Measurements from ENCODE around the gene USP53. TPM values are rescaled to one million over a fixed set of nuclear protein-coding genes. Genes with fewer than 3 reads are reported as not detected.

Gene USP53
- total and polyA plus RNA-seq, 2 of the 13 experiments (the other 11 are each of a cell fraction or from before 2014, with no cell fraction given), result 5.3 to 8.1 TPM

DNA sequence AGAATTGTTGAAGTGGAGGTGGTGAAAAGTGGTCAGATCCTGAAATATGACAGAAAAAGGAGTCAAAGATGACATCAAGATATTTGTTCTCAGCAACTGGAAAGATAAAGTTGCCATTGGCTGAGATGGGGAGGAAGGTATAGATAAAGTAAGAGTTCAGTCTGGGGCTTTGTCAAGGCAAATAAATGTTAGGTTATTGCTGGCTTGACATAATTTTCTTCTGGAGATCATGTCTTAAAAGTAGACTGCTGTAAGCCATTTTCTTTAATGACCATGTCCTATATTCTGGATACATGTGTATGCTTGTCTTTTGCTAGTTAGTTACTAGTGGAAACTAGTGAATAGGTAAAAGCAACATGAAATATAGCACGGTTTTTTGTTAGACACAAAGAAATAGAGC is 5.6 kb downstream of the USP53 start:
- BruUV-seq (replicated peaks), result no TSS peak
- in situ Hi-C loops (cut with HindIII; ENCODE audit: extremely low pct_ligation_motif_present, low pct_unique_long_range_greater_than_20kb), result loop anchor here (10.0 kb wide), 1 partner anchor 173 kb away; no protein-coding TSS in a partner anchor
- POLR2A ChIA-PET, result no interaction called here
- TF ChIP-seq MAFF (IDR thresholded peaks at IDR 0.05; ENCODE audit: low read depth, low read length) (0 out of 2 replicates have a peak, but pooled peaks have one; percentile 1), MAFK (conservative IDR thresholded peaks at IDR 0.05 in 1 of 2, IDR thresholded peaks at IDR 0.05 in 1 of 2; ENCODE audit: low read length in 2 of 2) (peak in 1 of 2 experiments; percentile 30; a peak in 2 of 4 replicates), ZNF563 (CRISPR knock-in tag; IDR thresholded peaks at IDR 0.05) (no peak)
- H3K4me1 ChIP-seq (ENCODE audit: insufficient read depth, low read length), result peaks cover 11% of the 10 kb centered on the region
- H3K27me3 ChIP-seq (ENCODE audit: control insufficient read depth in 1 of 2, insufficient read depth in 2 of 2, low read length in 2 of 2), result no peaks in the 10 kb centered on the region
- DNase-seq (ENCODE audit: low spot score), result no peak
- H3K4me2 ChIP-seq (ENCODE audit: low read depth, low read length), result no peak overlapping the region
- no peaks in the 10 kb centered on the region for H3K9me3 ChIP-seq (ENCODE audit: low read length)
- no peak overlapping the region for H3K27ac ChIP-seq (ENCODE audit: extremely low read length, insufficient read depth, low read length)
- no peak overlapping the region for H3K9ac ChIP-seq (ENCODE audit: insufficient read depth, low read depth, low read length)
- intact Hi-C loops (cut with micrococcal nuclease; ENCODE audit: unreplicated experiment), result loop anchor here (10.0 kb wide), 1 partner anchor 237 kb away; no protein-coding TSS in a partner anchor
- peaks cover 31% of the 10 kb centered on the region for H3K79me2 ChIP-seq (ENCODE audit: insufficient read depth, low read length)
- no peak overlapping the region for H2AFZ ChIP-seq (ENCODE audit: low read length)
- H4K20me1 ChIP-seq (ENCODE audit: insufficient read depth, low read length), result no peaks in the 10 kb centered on the region
- ATAC-seq, result no peak
- no peak overlapping the region for H3K4me3 ChIP-seq (replicated peaks in 1 of 3; ENCODE audit: insufficient read depth in 1 of 3, low read depth in 2 of 3, low read length in 3 of 3)
- CTCF ChIA-PET (ENCODE audit: low intra/inter-chr PET ratio, low total read pairs), result no interaction called here
- 93% methylated on average over 1 of the region's 1 CpG for WGBS (ENCODE audit: low lambda C conversion rate)
- FAIRE-seq, result no peak
- H3K36me3 ChIP-seq (replicated peaks in 1 of 2; ENCODE audit: control insufficient read depth in 1 of 2, insufficient read depth in 2 of 2, low read length in 2 of 2), result peaks cover 5 to 25% of the 10 kb centered on the region in 2 experiments

GRCh38 chr4:119221412-119221811 is 8.9 kb downstream of the USP53 start:
- intact Hi-C loops (cut with micrococcal nuclease; ENCODE audit: unreplicated experiment) (no loop called here), in situ Hi-C loops (cut with HindIII; ENCODE audit: extremely low pct_ligation_motif_present, low pct_unique_long_range_greater_than_20kb) (no loop called here)
- H3K9me3 ChIP-seq (ENCODE audit: low read length), result no peaks in the 10 kb centered on the region
- peaks cover 5 to 30% of the 10 kb centered on the region in 2 experiments for H3K36me3 ChIP-seq (replicated peaks in 1 of 2; ENCODE audit: control insufficient read depth in 1 of 2, insufficient read depth in 2 of 2, low read length in 2 of 2)
- H3K27ac ChIP-seq (ENCODE audit: extremely low read length, insufficient read depth, low read length), result no peak overlapping the region
- ChIA-PET POLR2A (interaction anchor here (1.5 kb wide), 1 partner anchor 8 kb away, joined by 4 read pairs; no protein-coding TSS in a partner anchor), CTCF (ENCODE audit: low intra/inter-chr PET ratio, low total read pairs) (no interaction called here)
- no TSS peak for BruUV-seq (replicated peaks)
- H2AFZ ChIP-seq (ENCODE audit: low read length), result no peak overlapping the region
- H3K9ac ChIP-seq (ENCODE audit: insufficient read depth, low read depth, low read length), result no peak overlapping the region
- ATAC-seq (no peak), DNase-seq (ENCODE audit: low spot score) (no peak), FAIRE-seq (no peak)
- H3K4me3 ChIP-seq (replicated peaks in 1 of 3; ENCODE audit: insufficient read depth in 1 of 3, low read depth in 2 of 3, low read length in 3 of 3), result no peak overlapping the region
- no peak for TF ChIP-seq ZNF879 (CRISPR knock-in tag; IDR thresholded peaks at IDR 0.05)
- TF ChIP-seq, protein P1, sequence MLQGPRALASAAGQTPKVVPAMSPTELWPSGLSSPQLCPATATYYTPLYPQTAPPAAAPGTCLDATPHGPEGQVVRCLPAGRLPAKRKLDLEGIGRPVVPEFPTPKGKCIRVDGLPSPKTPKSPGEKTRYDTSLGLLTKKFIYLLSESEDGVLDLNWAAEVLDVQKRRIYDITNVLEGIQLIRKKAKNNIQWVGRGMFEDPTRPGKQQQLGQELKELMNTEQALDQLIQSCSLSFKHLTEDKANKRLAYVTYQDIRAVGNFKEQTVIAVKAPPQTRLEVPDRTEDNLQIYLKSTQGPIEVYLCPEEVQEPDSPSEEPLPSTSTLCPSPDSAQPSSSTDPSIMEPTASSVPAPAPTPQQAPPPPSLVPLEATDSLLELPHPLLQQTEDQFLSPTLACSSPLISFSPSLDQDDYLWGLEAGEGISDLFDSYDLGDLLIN (CRISPR knock-in tag; IDR thresholded peaks at IDR 0.05; ENCODE audit: borderline replicate concordance), result no peak
- TF ChIP-seq HOMEZ (CRISPR knock-in tag; IDR thresholded peaks at IDR 0.05; ENCODE audit: low read depth), result no peak
- no peak for TF ChIP-seq SMC3 (IDR thresholded peaks at IDR 0.05; ENCODE audit: low read length)
- TF ChIP-seq ZNF251 (CRISPR knock-in tag; IDR thresholded peaks at IDR 0.05), result no peak
- no peak for TF ChIP-seq ZNF484 (CRISPR knock-in tag; IDR thresholded peaks at IDR 0.05; ENCODE audit: borderline replicate concordance, low read depth)
- TF ChIP-seq, protein P2, sequence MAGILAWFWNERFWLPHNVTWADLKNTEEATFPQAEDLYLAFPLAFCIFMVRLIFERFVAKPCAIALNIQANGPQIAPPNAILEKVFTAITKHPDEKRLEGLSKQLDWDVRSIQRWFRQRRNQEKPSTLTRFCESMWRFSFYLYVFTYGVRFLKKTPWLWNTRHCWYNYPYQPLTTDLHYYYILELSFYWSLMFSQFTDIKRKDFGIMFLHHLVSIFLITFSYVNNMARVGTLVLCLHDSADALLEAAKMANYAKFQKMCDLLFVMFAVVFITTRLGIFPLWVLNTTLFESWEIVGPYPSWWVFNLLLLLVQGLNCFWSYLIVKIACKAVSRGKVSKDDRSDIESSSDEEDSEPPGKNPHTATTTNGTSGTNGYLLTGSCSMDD (CRISPR knock-in tag; IDR thresholded peaks at IDR 0.05), result no peak
- no peak for TF ChIP-seq ZNF615 (CRISPR knock-in tag; IDR thresholded peaks at IDR 0.05; ENCODE audit: borderline replicate concordance)
- no peak for TF ChIP-seq ZNF350 (CRISPR knock-in tag; IDR thresholded peaks at IDR 0.05; ENCODE audit: borderline replicate concordance, low read depth)
- no peak for TF ChIP-seq BRCA1 (CRISPR knock-in tag; IDR thresholded peaks at IDR 0.05)
- TF ChIP-seq RFXANK (CRISPR knock-in tag; IDR thresholded peaks at IDR 0.05), result no peak
- no peaks in the 10 kb centered on the region for H3K4me1 ChIP-seq (ENCODE audit: insufficient read depth, low read length)
- 68% methylated on average over 4 of the region's 4 CpGs for WGBS (ENCODE audit: low lambda C conversion rate)
- no peaks in the 10 kb centered on the region for H4K20me1 ChIP-seq (ENCODE audit: insufficient read depth, low read length)
- no peaks in the 10 kb centered on the region for H3K27me3 ChIP-seq (ENCODE audit: control insufficient read depth in 1 of 2, insufficient read depth in 2 of 2, low read length in 2 of 2)
- H3K79me2 ChIP-seq (ENCODE audit: insufficient read depth, low read length), result peaks cover 5% of the 10 kb centered on the region
- no peak overlapping the region for H3K4me2 ChIP-seq (ENCODE audit: low read depth, low read length)
